DMS79 (cell line): ENCODE results near the gene FEM1A.
"Not testable (repeated sequence)": the region's sequence is repeated elsewhere in the genome, so short reads cannot be mapped to it uniquely, and the experiment has no call there.

Experiments used
- DNase-seq: peaks from one replicate; lab custom pipeline; 2025; lab: John Stamatoyannopoulos, UW

The FEM1A gene

GRCh38 chr19:4775627-4776152, 15.8 kb upstream of the FEM1A start:
- DNase-seq, result no peak

GRCh38 chr19:4776436-4777211, 14.9 kb upstream of the FEM1A start:
- no peak for DNase-seq

- DNase-seq, result not testable (repeated sequence)
Observed at GRCh38 chr19:4778124-4778523, 13.4 kb upstream of the FEM1A start.

- no peak for DNase-seq
Observed at GRCh38 chr19:4780860-4781259, 10.7 kb upstream of the FEM1A start.

- no peak for DNase-seq
Observed at GRCh38 chr19:4781801-4782200, 9.7 kb upstream of the FEM1A start.

GRCh38 chr19:4786412-4787016, 5.0 kb upstream of the FEM1A start:
- not testable (repeated sequence) for DNase-seq

- not testable (repeated sequence) for DNase-seq
Observed at GRCh38 chr19:4792019-4792865, 708 bp downstream of the FEM1A start.

- DNase-seq, result not testable (repeated sequence)
Observed at GRCh38 chr19:4792866-4793195, 1.3 kb downstream of the FEM1A start.

GRCh38 chr19:4793278-4793677, 1.7 kb downstream of the FEM1A start:
- not testable (repeated sequence) for DNase-seq

GRCh38 chr19:4794971-4795370, 3.4 kb downstream of the FEM1A start:
- DNase-seq, result no peak

GRCh38 chr19:4795400-4795799, 3.9 kb downstream of the FEM1A start:
- DNase-seq, result no peak

- no peak for DNase-seq
Observed at GRCh38 chr19:4800591-4801081, 9.1 kb downstream of the FEM1A start.

GRCh38 chr19:4801085-4801619, 9.6 kb downstream of the FEM1A start:
- no peak for DNase-seq

- DNase-seq, result no peak
Observed at GRCh38 chr19:4802711-4803110, 11.2 kb downstream of the FEM1A start.

- DNase-seq, result no peak
Observed at GRCh38 chr19:4803736-4804695, 12.5 kb downstream of the FEM1A start.

GRCh38 chr19:4805140-4805539, 13.6 kb downstream of the FEM1A start:
- not testable (repeated sequence) for DNase-seq

- DNase-seq, result no peak
Observed at GRCh38 chr19:4806384-4806783, 14.8 kb downstream of the FEM1A start.

- no peak for DNase-seq
Observed at GRCh38 chr19:4807188-4807587, 15.7 kb downstream of the FEM1A start.

- DNase-seq, result no peak
Observed at GRCh38 chr19:4811328-4812131, 20.0 kb downstream of the FEM1A start.
